ENCODE data around the gene IDUA.

The IDUA gene

GRCh38 chr4:984336-985054 lies 2.3 kb upstream of the IDUA start:
- Mint-ChIP-seq H3K9me3 (no peaks in the 10 kb centered on the region), H3K4me1 (ENCODE audit: low read depth) (peaks cover 48% of the 10 kb centered on the region), H3K36me3 (ENCODE audit: low read depth) (peaks cover 11% of the 10 kb centered on the region)

GRCh38 chr4:985123-985830 lies 1.6 kb upstream of the IDUA start:
- H3K36me3 Mint-ChIP-seq (ENCODE audit: low read depth), result peaks cover 19% of the 10 kb centered on the region
- H3K4me3 Mint-ChIP-seq, result peak overlapping the region; percentile 49
- intact Hi-C loops (cut with micrococcal nuclease), result loop anchor here (5.0 kb wide), 1 partner anchor 53 kb away; the partner anchor contains the start of genes GAK and TMEM175
- H3K4me1 Mint-ChIP-seq (ENCODE audit: low read depth), result peaks cover 40% of the 10 kb centered on the region
- H3K27ac Mint-ChIP-seq, result no peak overlapping the region
- peaks cover 4% of the 10 kb centered on the region for H3K27me3 Mint-ChIP-seq
- no peaks in the 10 kb centered on the region for H3K9me3 Mint-ChIP-seq

More at GRCh38 chr4:984336-985054, 2.3 kb upstream of the IDUA start:
- intact Hi-C loops (cut with micrococcal nuclease), result loop anchor here (5.0 kb wide), 1 partner anchor 52 kb away; the partner anchor contains the start of genes GAK and TMEM175
- no peak overlapping the region for H3K27ac Mint-ChIP-seq
- peaks cover 4% of the 10 kb centered on the region for H3K27me3 Mint-ChIP-seq
- H3K4me3 Mint-ChIP-seq, result peak overlapping the region; percentile 49

GRCh38 chr4:986428-986878 lies 391 bp upstream of the IDUA start:
- Mint-ChIP-seq H3K27me3 (peaks cover 4% of the 10 kb centered on the region), H3K9me3 (no peaks in the 10 kb centered on the region), H3K27ac (peak overlapping the region; percentile 83), H3K4me1 (ENCODE audit: low read depth) (peaks cover 36% of the 10 kb centered on the region), H3K36me3 (ENCODE audit: low read depth) (peaks cover 31% of the 10 kb centered on the region), H3K4me3 (peak overlapping the region; percentile 82)
- intact Hi-C loops (cut with micrococcal nuclease), result loop anchor here (1.0 to 5.0 kb wide), 2 partner anchors 13 to 54 kb away; partner anchors contain the start of genes DGKQ, GAK and TMEM175

- Mint-ChIP-seq H3K9me3 (no peaks in the 10 kb centered on the region), H3K4me1 (ENCODE audit: low read depth) (peaks cover 36% of the 10 kb centered on the region), H3K36me3 (ENCODE audit: low read depth) (peaks cover 45% of the 10 kb centered on the region), H3K4me3 (peak overlapping the region; percentile 82), H3K27ac (peak overlapping the region; percentile 83), H3K27me3 (no peaks in the 10 kb centered on the region)
- intact Hi-C loops (cut with micrococcal nuclease), result loop anchor here (5.0 kb wide), 1 partner anchor 56 kb away; the partner anchor contains the start of genes GAK and TMEM175
Observed at GRCh38 chr4:987624-988513, 1.0 kb downstream of the IDUA start.

GRCh38 chr4:988726-989721 lies 2.2 kb downstream of the IDUA start:
- H3K4me1 Mint-ChIP-seq (ENCODE audit: low read depth), result peaks cover 36% of the 10 kb centered on the region
- H3K36me3 Mint-ChIP-seq (ENCODE audit: low read depth), result peaks cover 45% of the 10 kb centered on the region
- intact Hi-C loops (cut with micrococcal nuclease), result loop anchor here (5.0 kb wide), 1 partner anchor 57 kb away; the partner anchor contains the start of genes GAK and TMEM175
- H3K27ac Mint-ChIP-seq, result no peak overlapping the region
- no peak overlapping the region for H3K4me3 Mint-ChIP-seq
- H3K9me3 Mint-ChIP-seq, result no peaks in the 10 kb centered on the region
- no peaks in the 10 kb centered on the region for H3K27me3 Mint-ChIP-seq

GRCh38 chr4:989722-990471 lies 3.1 kb downstream of the IDUA start:
- Mint-ChIP-seq H3K4me3 (no peak overlapping the region), H3K36me3 (ENCODE audit: low read depth) (peaks cover 45% of the 10 kb centered on the region), H3K27me3 (no peaks in the 10 kb centered on the region), H3K27ac (no peak overlapping the region), H3K4me1 (ENCODE audit: low read depth) (peaks cover 35% of the 10 kb centered on the region), H3K9me3 (no peaks in the 10 kb centered on the region)
- intact Hi-C loops (cut with micrococcal nuclease), result loop anchor here (5.0 kb wide), 1 partner anchor 58 kb away; the partner anchor contains the start of genes GAK and TMEM175

GRCh38 chr4:990746-991367 lies 4.0 kb downstream of the IDUA start:
- Mint-ChIP-seq H3K4me1 (ENCODE audit: low read depth) (peaks cover 26% of the 10 kb centered on the region), H3K27me3 (peaks cover 8% of the 10 kb centered on the region), H3K36me3 (ENCODE audit: low read depth) (peaks cover 45% of the 10 kb centered on the region), H3K4me3 (no peak overlapping the region), H3K27ac (no peak overlapping the region), H3K9me3 (no peaks in the 10 kb centered on the region)
- intact Hi-C loops (cut with micrococcal nuclease), result no loop called here

- H3K36me3 Mint-ChIP-seq (ENCODE audit: low read depth), result peaks cover 45% of the 10 kb centered on the region
- H3K27ac Mint-ChIP-seq, result no peak overlapping the region
- H3K9me3 Mint-ChIP-seq, result no peaks in the 10 kb centered on the region
- H3K4me1 Mint-ChIP-seq (ENCODE audit: low read depth), result peaks cover 21% of the 10 kb centered on the region
- intact Hi-C loops (cut with micrococcal nuclease), result no loop called here
- peaks cover 16% of the 10 kb centered on the region for H3K27me3 Mint-ChIP-seq
- H3K4me3 Mint-ChIP-seq, result no peak overlapping the region
Observed at GRCh38 chr4:991451-992296, 4.8 kb downstream of the IDUA start.

- intact Hi-C loops (cut with micrococcal nuclease), result no loop called here
Observed at GRCh38 chr4:992297-993110, 5.7 kb downstream of the IDUA start.

GRCh38 chr4:993111-994029 lies 6.5 kb downstream of the IDUA start, which contains the start of gene SLC26A1:
Gene SLC26A1, minus strand, starts transcription at chr4:993404. Its CDS starts 1,701 bp downstream, at chr4:991703.
- no peaks in the 10 kb centered on the region for H3K9me3 Mint-ChIP-seq
- H3K4me1 Mint-ChIP-seq (ENCODE audit: low read depth), result peaks cover 19% of the 10 kb centered on the region
- intact Hi-C loops (cut with micrococcal nuclease), result no loop called here
- no peak within 1 kb of the TSS for H3K4me3 Mint-ChIP-seq
- peaks cover 45% of the 10 kb centered on the region for H3K36me3 Mint-ChIP-seq (ENCODE audit: low read depth)
- no peak within 1 kb of the TSS for H3K27ac Mint-ChIP-seq
- peaks cover 30% of the 10 kb centered on the region for H3K27me3 Mint-ChIP-seq

More at GRCh38 chr4:992297-993110, 5.7 kb downstream of the IDUA start:
- no peak overlapping the region for H3K27ac Mint-ChIP-seq
- peaks cover 45% of the 10 kb centered on the region for H3K36me3 Mint-ChIP-seq (ENCODE audit: low read depth)
- H3K4me3 Mint-ChIP-seq, result no peak overlapping the region
- peaks cover 23% of the 10 kb centered on the region for H3K4me1 Mint-ChIP-seq (ENCODE audit: low read depth)
- H3K9me3 Mint-ChIP-seq, result no peaks in the 10 kb centered on the region
- H3K27me3 Mint-ChIP-seq, result peaks cover 21% of the 10 kb centered on the region
